TTC549 (cell line): ENCODE results near the gene EML3.
"Not testable (repeated sequence)": the region's sequence is repeated elsewhere in the genome, so short reads cannot be mapped to it uniquely, and the experiment has no call there.

Experiments
- FAIRE-seq: peaks from 2 replicates; lab custom pipeline; 2012; peaks lifted over from hg19 to GRCh38; lab: Jason Lieb, UNC

EML3 gene

GRCh38 chr11:62573006-62573591, 39.5 kb downstream of the EML3 start:
- no peak for FAIRE-seq

DNA sequence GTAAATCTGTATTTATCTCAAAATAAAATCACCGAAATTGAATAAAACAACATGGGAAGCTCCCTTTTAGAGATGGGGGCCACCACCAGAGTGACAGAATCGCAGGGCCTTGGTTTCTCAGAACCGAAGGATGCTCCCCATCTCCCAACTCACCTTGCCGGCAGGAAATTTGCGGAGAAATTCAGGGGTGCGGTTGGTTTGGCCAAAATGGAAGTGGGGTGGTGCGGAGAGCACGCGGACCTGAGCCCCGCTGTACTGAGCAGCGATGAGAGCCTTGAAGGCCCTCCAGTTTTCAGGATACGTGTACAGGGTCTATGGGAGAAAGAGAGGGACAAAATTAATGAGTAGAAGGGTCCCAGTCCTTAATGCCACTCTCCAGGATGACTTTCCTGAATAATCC, 40.1 kb downstream of the EML3 start:
- no peak for FAIRE-seq

DNA sequence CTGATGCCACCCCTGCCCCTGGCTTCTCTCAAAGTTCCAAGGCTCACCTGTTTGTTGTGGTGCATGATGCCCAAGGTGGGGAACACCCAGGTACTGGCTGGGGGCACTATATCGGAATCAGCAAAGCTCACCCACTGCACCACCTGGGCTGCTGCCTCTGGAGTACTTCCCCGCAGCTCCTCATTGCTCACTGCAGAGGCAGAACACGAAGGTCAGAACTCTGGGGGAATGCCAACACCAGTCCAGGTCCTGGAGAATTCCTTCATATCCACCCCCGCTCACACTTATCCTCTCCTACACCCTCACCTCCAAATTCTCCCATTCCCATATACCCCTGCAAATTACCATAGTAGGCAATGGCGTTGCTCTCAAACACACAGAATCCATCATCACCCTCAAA, 41.1 kb downstream of the EML3 start:
- not testable (repeated sequence) for FAIRE-seq

GRCh38 chr11:62570903-62571302, 41.7 kb downstream of the EML3 start:
- FAIRE-seq: not testable (repeated sequence)

DNA sequence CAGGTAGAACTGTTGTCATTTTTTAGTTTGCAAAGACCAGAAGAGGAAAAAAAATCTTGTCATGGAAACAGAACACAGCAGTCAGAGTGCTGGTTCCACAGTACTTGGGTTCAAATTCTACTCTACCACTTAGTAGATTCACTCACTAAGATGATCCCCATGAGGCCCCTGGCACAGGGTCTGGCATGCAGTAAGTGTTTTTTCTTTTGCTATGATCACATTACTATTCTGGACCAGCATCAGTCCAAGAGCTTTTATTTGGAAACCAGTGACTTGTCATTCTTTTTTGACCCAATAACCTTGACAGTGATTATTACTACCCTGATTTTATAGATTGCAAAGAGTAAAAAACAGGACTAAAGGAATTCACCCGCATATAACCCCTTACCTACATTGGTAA, 43.0 kb downstream of the EML3 start:
- FAIRE-seq: no peak

DNA sequence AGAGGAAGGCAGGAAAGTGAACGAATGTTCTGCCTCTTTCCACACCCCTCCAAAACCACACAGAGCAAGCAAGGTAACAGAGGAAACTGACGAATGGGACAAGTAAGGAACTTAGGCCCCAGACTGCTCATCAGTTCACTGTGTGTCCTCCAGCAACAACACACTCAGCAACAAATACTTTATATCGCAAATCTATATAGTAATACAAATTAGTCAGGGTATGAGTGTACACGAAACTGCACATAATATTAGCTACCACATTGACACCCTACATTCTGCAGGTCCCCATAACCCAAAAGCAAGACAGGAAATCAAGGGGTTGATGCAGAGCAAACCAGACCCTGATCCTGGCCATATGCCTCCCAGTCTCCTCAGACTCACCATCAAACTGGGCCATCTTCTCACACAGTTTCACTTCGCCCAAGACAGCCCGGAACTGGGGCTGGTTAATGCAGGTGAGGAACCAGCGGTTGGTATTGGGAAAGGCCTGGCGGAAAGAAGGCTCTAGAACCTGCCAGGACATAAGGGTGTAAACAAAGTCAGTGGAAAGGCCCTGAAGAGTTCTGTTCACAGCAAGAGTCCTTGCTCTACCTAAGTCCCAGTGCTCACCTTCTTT, 45.4 kb downstream of the EML3 start:
- FAIRE-seq: no peak

DNA sequence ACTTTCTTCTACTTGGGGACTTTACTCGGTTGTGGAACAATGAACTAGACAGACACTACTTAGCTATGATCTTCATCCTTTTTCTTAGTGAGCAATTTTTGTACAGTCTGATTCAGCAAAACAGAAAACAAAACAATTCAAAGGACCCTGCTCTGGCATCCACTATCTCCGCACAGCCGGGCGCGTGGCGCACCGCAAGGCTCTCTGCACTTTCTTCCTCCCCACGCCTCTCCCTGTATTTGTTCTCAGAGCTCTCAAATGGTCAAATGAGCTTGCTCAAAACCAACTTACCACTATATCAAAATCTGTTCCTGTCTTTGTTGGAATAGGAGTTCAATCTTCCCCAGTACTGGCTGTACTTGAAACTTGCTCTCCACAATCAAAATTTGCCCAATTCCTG, 46.3 kb downstream of the EML3 start:
- FAIRE-seq: no peak

GRCh38 chr11:62565100-62565802, 47.3 kb downstream of the EML3 start:
- no peak for FAIRE-seq

DNA sequence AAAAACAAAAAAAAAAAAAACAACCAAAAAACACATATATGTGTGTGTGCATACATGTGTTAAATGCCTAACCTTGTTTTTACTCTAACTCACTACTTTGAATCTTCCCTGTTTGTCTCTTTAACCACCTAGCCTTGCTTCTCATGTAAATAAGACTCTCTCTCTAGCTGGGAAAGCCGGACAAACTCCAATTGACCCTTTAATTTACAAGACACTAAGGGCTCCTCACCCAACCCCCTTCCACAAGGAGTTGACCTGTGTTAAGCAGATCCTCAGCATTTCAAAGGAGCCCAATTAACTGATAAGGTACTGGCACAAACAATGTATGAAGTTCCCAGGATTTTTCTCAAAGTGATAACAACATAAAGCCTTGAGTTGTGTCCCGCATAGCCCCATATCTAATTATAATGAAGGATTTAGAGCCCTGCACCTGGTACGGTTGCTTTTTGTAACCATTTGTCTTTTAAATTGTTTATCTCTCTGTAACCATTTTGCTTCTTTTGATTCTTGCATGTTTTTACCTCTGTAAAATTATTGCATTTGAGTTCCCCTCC, 50.8 kb downstream of the EML3 start:
- not testable (repeated sequence) for FAIRE-seq

DNA sequence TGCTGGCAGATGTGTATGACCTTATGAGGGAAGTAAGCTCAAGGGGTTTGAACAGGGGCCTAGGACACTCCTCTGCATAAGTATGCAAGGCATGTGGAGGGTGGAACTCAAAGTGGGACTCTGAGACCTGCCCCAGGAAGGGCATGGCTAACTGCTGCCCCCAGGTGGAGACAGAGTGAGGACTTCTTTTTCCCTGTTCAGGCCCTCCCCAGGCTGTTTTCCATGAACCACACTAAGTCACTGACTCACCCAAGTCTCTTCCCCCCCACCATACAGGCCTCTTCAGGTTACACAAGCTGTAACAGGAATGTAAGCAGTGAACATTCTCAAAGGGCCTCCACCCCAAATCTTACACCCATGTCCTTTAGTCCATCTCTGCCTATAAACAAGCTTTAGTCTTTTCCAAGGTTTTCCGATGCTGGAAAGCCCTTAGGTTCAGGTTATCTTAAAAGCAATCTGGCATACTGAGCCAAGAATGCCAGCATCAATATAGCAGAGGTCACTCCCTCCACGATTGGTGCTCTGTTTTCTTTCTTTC, 51.9 kb downstream of the EML3 start:
- FAIRE-seq: no peak

- FAIRE-seq: not testable (repeated sequence)
Measured at GRCh38 chr11:62559626-62560025, 52.9 kb downstream of the EML3 start.

GRCh38 chr11:62559204-62559603, 53.4 kb downstream of the EML3 start:
- FAIRE-seq: no peak

GRCh38 chr11:62558669-62559068, 53.9 kb downstream of the EML3 start:
- no peak for FAIRE-seq

DNA sequence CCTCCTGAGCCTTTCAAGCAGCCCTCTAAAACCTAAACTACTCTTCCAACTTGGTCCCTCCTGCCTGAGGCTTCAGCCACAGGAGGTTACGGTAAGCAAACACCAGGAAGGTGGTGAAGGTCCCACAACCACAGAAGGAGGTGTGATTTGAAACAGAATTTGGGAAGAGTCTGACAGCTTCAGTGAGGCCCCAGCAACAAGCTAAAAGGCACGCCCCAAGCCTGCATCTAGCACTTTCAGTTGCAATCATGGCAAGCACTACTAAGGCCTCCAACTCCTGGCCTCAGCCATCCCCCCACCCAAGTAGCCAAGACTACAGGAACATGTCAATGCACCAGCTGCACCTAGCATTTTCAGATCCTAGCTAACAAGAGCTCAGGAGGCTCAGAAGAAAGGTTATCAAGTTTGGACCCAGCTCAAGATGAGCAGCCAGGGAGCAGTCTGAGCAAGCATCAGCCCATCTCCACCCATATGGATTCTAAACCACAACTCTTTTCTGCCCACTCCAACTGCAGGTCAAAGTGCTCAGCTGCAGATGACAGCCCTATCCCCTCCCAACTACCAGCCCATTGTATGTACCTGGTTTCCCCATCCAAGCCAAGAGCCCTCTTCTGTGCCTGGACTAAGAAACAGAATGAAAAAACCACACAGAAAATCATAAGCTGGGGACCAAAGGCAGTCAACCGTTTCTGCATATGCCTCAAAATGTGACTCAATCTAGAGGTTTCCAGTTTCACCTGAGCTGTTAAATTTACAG, 55.5 kb downstream of the EML3 start:
- no peak for FAIRE-seq

DNA sequence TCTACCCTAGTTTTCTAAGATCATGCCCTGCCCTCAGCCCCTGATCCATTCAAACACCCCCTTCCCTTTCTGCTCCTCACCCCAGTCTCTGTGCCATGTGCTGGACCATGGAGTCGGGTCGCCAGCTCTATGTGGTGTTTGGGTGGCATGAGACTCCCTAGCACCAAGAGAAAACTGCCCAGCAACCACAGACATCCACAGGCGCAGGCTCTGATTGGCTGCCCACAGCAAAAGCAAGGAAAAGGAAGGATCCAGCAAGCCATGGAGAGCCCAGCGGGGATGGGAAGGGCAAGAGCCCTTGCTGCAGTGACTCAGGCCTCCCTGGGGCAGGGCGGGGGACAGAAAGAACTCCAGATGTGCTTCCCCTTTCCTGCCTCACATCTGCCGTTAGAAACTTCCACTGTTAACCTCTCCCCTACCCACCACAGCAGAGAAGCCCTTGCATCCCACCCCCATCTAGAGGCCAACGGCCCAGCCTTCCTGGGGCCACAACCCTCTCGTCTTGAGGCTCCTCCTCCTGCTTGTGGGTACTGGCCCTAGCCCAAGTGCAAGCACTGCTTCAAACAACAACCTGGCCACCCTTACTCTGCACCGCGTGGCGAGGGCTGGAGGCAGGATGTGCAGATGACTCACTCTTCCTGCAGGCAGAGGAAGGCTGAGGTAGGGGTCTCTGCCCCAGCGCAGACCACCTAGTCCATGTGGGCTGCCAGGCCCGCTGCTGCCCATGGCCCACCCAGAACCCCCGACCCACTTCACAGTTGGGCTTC, 56.3 kb downstream of the EML3 start:
- FAIRE-seq: peak; percentile 36

- FAIRE-seq: no peak
Measured at GRCh38 chr11:62555464-62556107, 57.0 kb downstream of the EML3 start.

DNA sequence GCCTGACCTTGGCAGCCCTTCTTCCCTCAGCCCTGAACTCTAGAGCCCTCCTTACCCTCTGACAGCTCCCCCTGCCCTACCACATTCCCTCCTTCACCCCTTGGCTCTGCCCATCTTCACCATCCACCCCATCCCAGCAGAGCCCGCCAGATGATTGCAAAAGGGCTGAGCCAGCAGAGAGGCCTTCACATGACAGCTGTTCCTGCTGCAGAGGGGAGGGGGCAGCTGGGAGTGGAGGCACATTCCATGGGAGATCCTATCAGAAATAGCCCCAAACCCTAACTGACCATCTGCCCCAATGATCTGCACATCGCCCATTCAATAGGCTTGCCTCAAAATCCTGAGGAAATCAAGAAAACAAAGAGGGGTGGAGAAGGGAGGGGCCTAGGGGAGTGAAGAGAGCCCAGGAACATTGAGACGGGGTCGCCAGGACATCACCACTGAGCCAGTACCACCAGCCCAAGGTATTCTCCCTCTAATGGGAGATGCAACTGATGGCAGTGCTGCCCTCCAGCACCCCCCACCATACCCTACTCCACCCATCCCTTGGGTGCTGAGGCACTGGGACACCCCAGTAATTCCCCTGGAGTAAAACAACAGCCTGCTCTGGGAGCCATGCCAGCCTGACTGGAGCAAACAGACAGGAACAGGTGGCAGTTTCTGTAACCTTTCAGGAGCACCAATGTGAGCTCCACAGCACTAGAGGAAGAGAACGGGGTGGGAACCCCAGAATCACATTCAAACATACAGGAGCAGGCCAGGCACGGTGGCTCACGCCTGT, 58.0 kb downstream of the EML3 start:
- FAIRE-seq: no peak

DNA sequence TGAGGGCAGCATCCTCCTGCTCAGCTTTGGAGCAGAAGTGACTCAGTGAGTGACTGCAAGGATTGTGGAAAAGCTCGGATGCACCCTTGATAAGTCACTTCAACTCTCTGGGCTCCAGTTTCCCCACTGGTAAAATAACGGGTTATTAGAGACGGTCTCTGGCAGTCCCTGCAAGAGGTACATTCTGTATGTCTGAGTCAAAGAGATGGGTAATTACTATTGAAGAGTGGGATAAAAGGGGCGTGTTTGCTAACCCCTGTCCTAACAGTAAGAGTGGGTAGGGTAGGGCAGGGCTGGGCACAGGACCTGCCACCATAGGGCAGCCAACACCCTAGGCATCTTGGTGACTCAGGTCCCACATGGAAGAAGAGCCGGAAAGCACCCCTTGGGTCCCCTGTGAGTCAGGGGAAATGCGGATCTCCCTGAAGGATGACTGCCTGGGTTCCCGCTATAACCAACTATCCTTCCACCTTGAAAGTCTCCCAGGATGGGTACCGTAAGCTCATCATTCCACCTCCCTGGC, 58.7 kb downstream of the EML3 start:
- no peak for FAIRE-seq

DNA sequence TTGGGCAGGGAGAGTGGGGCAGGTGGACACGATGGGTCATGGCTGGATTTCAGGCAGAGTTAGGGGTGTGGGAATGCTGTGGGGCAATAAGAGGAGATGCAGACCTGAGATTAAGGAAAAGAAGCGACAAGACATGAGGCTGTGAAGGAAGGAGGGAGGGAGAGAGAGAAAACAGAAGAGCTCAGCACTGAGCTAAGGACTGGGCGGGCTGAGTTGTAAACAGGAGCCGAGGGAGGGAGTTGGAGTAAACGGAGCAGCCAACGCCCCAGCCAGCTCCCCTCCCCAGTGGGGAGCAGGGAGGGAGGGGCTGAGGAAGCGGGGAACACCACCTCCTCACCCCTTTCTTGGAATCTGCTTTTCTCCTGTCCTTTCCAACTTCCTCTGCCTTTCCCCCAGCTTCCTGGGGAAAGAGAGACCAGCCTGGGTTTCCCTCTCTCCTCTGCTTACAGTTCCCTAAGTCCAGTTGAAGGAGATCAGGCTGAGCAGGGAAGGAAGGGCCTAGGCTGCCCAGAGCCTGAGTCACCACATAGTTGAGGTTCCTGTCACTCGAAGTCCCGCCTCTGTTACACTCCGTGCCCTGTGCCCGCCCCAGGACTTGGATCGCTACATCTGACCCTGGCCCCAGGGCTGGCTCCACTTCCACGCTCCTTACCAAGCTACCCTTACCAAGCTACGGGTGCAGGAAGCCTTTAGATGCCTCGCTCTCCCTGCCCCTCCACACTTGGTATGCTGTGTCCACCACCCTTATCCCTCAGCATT, 59.3 kb downstream of the EML3 start:
- FAIRE-seq: no peak
